Keratinocyte (primary cell): Measurements from ENCODE around the gene LRRC8D.

ENCODE experiments used
- CTCF ChIP-seq, 3 experiments: IDR thresholded peaks in 1 of 3; conservative IDR thresholded peaks in 1 of 3; optimal IDR thresholded peaks in 1 of 3; 2 replicates in 2 of 3; 3 replicates in 1 of 3; pipeline versions ENCODE3 to v1.5.1; 2011; ENCODE audit warnings: low read length in 3 of 3, mild to moderate bottlenecking in 3 of 3, moderate library complexity in 2 of 3, control low read depth in 1 of 3, inconsistent platforms in 1 of 3; ENCODE audit not compliant: insufficient read depth in 2 of 3; ENCODE audit errors: extremely low read depth in 1 of 3
- EZH2 ChIP-seq: IDR thresholded peaks from one replicate; pipeline ENCODE4 v1.6.1; 2012; ENCODE audit warnings: inconsistent platforms, mild to moderate bottlenecking, low read length, moderate library complexity

- TF ChIP-seq CTCF (optimal IDR thresholded peaks at IDR 0.05 in 1 of 3, IDR thresholded peaks at IDR 0.05 in 1 of 3, conservative IDR thresholded peaks at IDR 0.05 in 1 of 3; ENCODE audit: extremely low read depth in 1 of 3, insufficient read depth in 2 of 3, low read length in 3 of 3) (no peak), EZH2 (no peak)
Measured at GRCh38 chr1:89923517-89923916, 102.7 kb downstream of the LRRC8D start.
